ENCODE data around the gene DYNLRB1. TPM values are rescaled to one million over a fixed set of nuclear protein-coding genes. Genes with fewer than 3 reads are reported as not detected.
A peak's percentile ranks its signal among the peaks of the same experiment; 100 is the strongest.

DYNLRB1 gene
- total RNA-seq, 6 donors from 2014 or later: 77.5 to 156 (median 122) TPM

- H3K4me1 ChIP-seq: no peaks in the 10 kb centered on the region
- TF ChIP-seq EP300 (IDR thresholded peaks at IDR 0.05): no peak
- peak in 2 of 6 experiments; percentile 12 to 34 for TF ChIP-seq CTCF (IDR thresholded peaks at IDR 0.05)
- WGBS, 2 donors: 70 to 89% methylated on average over 9 to 10 of the region's 10 CpGs
- H3K27ac ChIP-seq: no peak overlapping the region
- H3K9me3 ChIP-seq: no peaks in the 10 kb centered on the region
- DNase-seq: peak; percentile 37 to 81
- H3K36me3 ChIP-seq: peaks cover 37 to 93% (median 75%) of the 10 kb centered on the region in 4 donors
- ATAC-seq (ENCODE audit: low FRiP score in 2 of 2): peak in 1 of 2 donors; percentile 31
- no peak overlapping the region for H3K4me3 ChIP-seq
- no peaks in the 10 kb centered on the region for H3K27me3 ChIP-seq
Observed at GRCh38 chr20:34536798-34537394, 20.7 kb downstream of the DYNLRB1 start.

- H3K4me3 ChIP-seq: no peak overlapping the region
- WGBS, 2 donors: 88 to 96% methylated on average over 7 to 8 of the region's 8 CpGs
- no peak for DNase-seq
- no peak overlapping the region for H3K27ac ChIP-seq
- no peaks in the 10 kb centered on the region for H3K27me3 ChIP-seq
- no peaks in the 10 kb centered on the region for H3K9me3 ChIP-seq
- peaks cover 37 to 93% (median 72%) of the 10 kb centered on the region in 4 donors for H3K36me3 ChIP-seq
- no peak for ATAC-seq (ENCODE audit: low FRiP score in 2 of 2)
- no peaks in the 10 kb centered on the region for H3K4me1 ChIP-seq
- TF ChIP-seq POLR2AphosphoS5 (IDR thresholded peaks at IDR 0.05) (no peak), POLR2A (IDR thresholded peaks at IDR 0.05) (no peak), CTCF (IDR thresholded peaks at IDR 0.05) (no peak), EP300 (IDR thresholded peaks at IDR 0.05) (no peak)
Observed at GRCh38 chr20:34537651-34538050, 21.4 kb downstream of the DYNLRB1 start.

- TF ChIP-seq CTCF (IDR thresholded peaks at IDR 0.05): peak; percentile 67 to 76 (median 72)
- no peak for TF ChIP-seq POLR2AphosphoS5 (IDR thresholded peaks at IDR 0.05)
- no peaks in the 10 kb centered on the region for H3K9me3 ChIP-seq
- no peaks in the 10 kb centered on the region for H3K27me3 ChIP-seq
- WGBS, 2 donors: 43 to 52% methylated on average over 5 of the region's 5 CpGs
- DNase-seq: peak in 1 of 2 donors; percentile 72
- H3K36me3 ChIP-seq: peaks cover 37 to 85% (median 64%) of the 10 kb centered on the region in 4 donors
- no peaks in the 10 kb centered on the region for H3K4me1 ChIP-seq
- no peak overlapping the region for H3K4me3 ChIP-seq
- no peak overlapping the region for H3K27ac ChIP-seq
- peak; percentile 67 to 72 for ATAC-seq (ENCODE audit: low FRiP score in 2 of 2)
Observed at GRCh38 chr20:34538671-34539123, 22.5 kb downstream of the DYNLRB1 start.

GRCh38 chr20:34539756-34540155 is 23.5 kb downstream of the DYNLRB1 start:
- H3K9me3 ChIP-seq: no peaks in the 10 kb centered on the region
- H3K36me3 ChIP-seq: peaks cover 30 to 77% (median 54%) of the 10 kb centered on the region in 4 donors
- TF ChIP-seq EP300 (IDR thresholded peaks at IDR 0.05) (no peak), CTCF (IDR thresholded peaks at IDR 0.05) (no peak), POLR2AphosphoS5 (IDR thresholded peaks at IDR 0.05) (no peak), POLR2A (IDR thresholded peaks at IDR 0.05) (no peak)
- ATAC-seq (ENCODE audit: low FRiP score in 2 of 2): no peak
- H3K4me1 ChIP-seq: peaks cover 0 to 6% (median 2%) of the 10 kb centered on the region in 4 donors
- no peaks in the 10 kb centered on the region for H3K27me3 ChIP-seq
- no peak overlapping the region for H3K27ac ChIP-seq
- H3K4me3 ChIP-seq: no peak overlapping the region
- DNase-seq: no peak
- 92 to 97% methylated on average over 8 of the region's 8 CpGs for WGBS, 2 donors
